GM19193 (cell line): Measurements from ENCODE around the gene CD248.

Experiments used
- POLR2A ChIP-seq: IDR thresholded peaks from 4 replicates; pipeline ENCODE4 v1.6.1; 2011; ENCODE audit not compliant: insufficient read depth, insufficient read length; ENCODE audit errors: extremely low read depth

The CD248 gene

DNA sequence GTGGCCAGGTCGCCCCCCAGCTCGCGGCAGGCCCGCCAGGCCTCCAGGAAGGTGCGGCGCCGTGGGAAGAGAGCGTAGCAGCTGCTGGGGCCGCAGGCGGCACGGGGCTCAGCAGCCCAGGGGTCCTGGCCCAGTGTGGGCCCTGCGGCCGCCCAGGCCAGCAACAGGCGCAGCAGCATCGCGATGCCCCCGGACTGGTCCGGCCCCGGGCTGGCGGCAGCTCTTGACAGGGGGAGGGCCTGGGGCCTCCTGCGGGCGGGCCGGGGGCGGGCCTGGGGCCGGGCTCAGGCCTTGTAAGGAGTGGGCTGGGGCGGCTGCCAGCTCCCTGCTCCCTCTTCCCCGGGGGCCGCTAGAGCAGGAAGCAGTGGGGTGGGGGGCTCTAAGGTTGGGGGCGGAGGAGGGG, at the start of gene CD248:
Gene CD248 (minus strand): TSS at position 196 of the 403 bp plus-strand sequence. CDS start 17 bp downstream, at position 179.
- TF ChIP-seq POLR2A: no peak

GRCh38 chr11:66365711-66366619, 49.1 kb upstream of the CD248 start:
- TF ChIP-seq POLR2A: no peak

- no peak for TF ChIP-seq POLR2A
Observed at GRCh38 chr11:66365166-66365565, 48.3 kb upstream of the CD248 start.

GRCh38 chr11:66363805-66364535, 47.1 kb upstream of the CD248 start:
- no peak for TF ChIP-seq POLR2A

DNA sequence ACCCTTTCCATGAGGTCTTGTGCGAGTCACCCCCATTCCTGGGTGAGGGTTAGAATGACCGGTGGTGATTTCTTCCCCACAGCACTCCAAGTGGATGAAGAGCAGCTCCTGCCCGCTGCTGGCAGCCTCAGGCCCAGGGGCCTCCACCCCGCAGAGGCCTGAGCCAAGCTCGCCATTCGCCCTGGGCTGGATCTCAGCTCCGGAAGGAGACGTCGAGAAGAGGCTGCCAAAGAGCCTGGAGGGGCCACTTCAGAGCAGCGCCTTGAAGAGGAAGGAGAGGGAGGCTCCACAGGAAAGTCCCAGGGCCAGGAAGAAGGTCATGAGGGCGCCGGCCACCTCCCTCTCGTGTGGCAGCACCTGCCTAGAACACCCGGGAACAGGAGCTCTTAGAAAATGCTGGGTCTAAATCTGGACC, 46.4 kb upstream of the CD248 start:
- TF ChIP-seq POLR2A: no peak

DNA sequence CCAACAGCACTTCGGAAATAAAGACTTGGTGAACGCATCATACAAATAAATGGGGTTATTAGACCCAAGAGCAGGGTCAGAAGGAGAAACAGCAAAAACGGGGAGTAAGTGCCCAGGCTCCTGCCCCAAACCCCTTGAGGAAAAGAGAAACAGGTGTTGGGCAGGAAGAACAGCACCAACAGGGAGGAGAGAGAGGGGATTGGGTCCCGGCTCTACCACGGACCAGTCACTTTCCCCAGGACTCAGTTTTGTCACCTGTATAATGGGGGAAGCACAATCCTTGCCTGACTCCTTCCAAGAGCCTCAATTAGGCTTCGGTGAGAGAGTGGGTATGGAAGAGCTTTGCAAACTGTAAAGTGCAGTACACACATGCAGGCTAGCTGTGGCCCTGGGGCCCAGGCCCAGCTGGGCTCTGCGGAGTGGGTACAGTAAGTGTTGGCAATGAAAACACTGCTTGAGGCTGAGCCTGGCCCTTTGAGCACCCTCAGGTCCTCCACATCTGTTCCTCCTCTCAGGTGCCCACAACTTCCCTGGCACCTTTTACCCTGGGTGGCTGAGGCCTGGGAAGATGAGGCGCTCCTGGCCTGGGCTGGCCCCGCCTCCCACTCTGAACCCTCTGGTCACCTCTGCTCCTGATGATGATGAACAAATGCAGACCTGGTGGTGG, 45.8 kb upstream of the CD248 start:
- TF ChIP-seq POLR2A: no peak

GRCh38 chr11:66361502-66361941, 44.7 kb upstream of the CD248 start:
- no peak for TF ChIP-seq POLR2A

- no peak for TF ChIP-seq POLR2A
Observed at GRCh38 chr11:66360406-66361073, 43.7 kb upstream of the CD248 start.

DNA sequence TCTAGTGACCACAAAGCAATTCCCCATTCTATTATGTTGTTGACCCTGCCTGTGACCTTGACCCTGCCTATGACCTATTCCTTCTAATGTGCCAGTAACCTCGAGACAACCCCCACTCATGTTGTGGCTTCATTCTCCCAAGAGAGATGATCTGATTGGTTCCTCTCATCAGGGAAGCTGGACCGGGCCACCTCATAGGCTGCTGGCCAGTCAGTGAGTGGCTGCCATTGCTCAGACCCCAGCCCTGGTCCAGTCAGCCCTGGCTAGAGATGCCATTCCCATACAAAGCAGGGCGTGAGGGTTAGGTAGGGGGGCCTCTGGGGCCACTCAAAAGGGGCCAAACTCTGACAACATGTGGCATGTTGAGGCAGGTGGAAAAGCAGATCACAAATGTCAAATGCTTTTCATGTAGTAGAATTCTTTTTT, 42.8 kb upstream of the CD248 start:
- no peak for TF ChIP-seq POLR2A

- no peak for TF ChIP-seq POLR2A
Observed at GRCh38 chr11:66349084-66349386, 32.2 kb upstream of the CD248 start.

GRCh38 chr11:66347425-66348276, 30.8 kb upstream of the CD248 start, which contains the start of gene B4GAT1:
TSS of gene B4GAT1 (minus strand) at chr11:66347629. CDS start at chr11:66347545, 84 bp downstream.
- TF ChIP-seq POLR2A: peak; percentile 55

- TF ChIP-seq POLR2A: no peak
Observed at GRCh38 chr11:66346476-66347424, 29.9 kb upstream of the CD248 start.

- TF ChIP-seq POLR2A: no peak
Observed at GRCh38 chr11:66345316-66345649, 28.4 kb upstream of the CD248 start.
